Endothelial cell of umbilical vein (primary cell): Measurements from ENCODE around the gene SAP25. TPM values are rescaled to one million over a fixed set of nuclear protein-coding genes. Genes with fewer than 3 reads are reported as not detected.
"Not testable (repeated sequence)": the region's sequence is repeated elsewhere in the genome, so short reads cannot be mapped to it uniquely, and the experiment has no call there.

Experiments used
- BruUV-seq: library from RNA; stranded (reverse); fragments of 400-500 nt; replicated peaks from 2 replicates; lab custom pipeline; 2021; lab: Mats Ljungman, UMichigan
- CTCF ChIA-PET: fragments of 300-600, 350-600 bp; sonication (Branson Sonifier 250); formaldehyde crosslinking; loops from one replicate; lab custom pipeline; 2021; ENCODE audit warnings: antibody characterized with exemption, inconsistent platforms; lab: Charles Lee
- POLR2A ChIA-PET: fragments of 300-600, 350-600 bp; sonication (Branson Sonifier 250); formaldehyde crosslinking; loops from one replicate; lab custom pipeline; 2021; ENCODE audit warnings: antibody characterized with exemption, inconsistent platforms; lab: Charles Lee
- DNase-seq: peaks from one replicate; pipeline ENCODE4 v3.0.0-alpha.2; 2011; ENCODE audit warnings: low read depth, low spot score
- FAIRE-seq: peaks from 2 replicates; lab custom pipeline; 2011; peaks lifted over from hg19 to GRCh38; lab: Jason Lieb, UNC
- H2AFZ ChIP-seq: 2 replicates; pipeline ENCODE4 v1.6.0; 2012; ENCODE audit warnings: low read depth, low read length, control low read depth, inconsistent platforms
- H3K27ac ChIP-seq: 2 replicates; pipeline ENCODE4 v1.5.1; 2011; ENCODE audit warnings: low read depth, mild to moderate bottlenecking, control low read depth, low read length, moderate library complexity; ENCODE audit not compliant: insufficient read depth
- H3K27me3 ChIP-seq, 2 experiments: 2 replicates each; pipeline versions ENCODE4 v1.6.0 to v1.6.1; 2011; ENCODE audit warnings: low read length in 2 of 2, mixed read lengths in 1 of 2; ENCODE audit not compliant: control insufficient read depth in 2 of 2, insufficient read depth in 2 of 2
- H3K36me3 ChIP-seq, 2 experiments: 2 replicates in 1 of 2; 3 replicates in 1 of 2; pipeline ENCODE4 v1.5.1; 2011; ENCODE audit warnings: low read length in 2 of 2, mild to moderate bottlenecking in 1 of 2, moderate library complexity in 1 of 2; ENCODE audit not compliant: control insufficient read depth in 2 of 2, insufficient read depth in 2 of 2; ENCODE audit errors: extremely low read depth in 1 of 2
- H3K4me1 ChIP-seq: 3 replicates; pipeline ENCODE4 v1.5.1; 2011; ENCODE audit warnings: mild to moderate bottlenecking, low read length; ENCODE audit not compliant: control insufficient read depth, insufficient read depth; ENCODE audit errors: extremely low read depth
- H3K4me2 ChIP-seq: 2 replicates; pipeline ENCODE4 v1.6.1; 2011; ENCODE audit warnings: low read length, control low read depth, mixed read lengths; ENCODE audit not compliant: insufficient read depth
- H3K4me3 ChIP-seq, 3 experiments: fragments of 200-600 bp in 1 of 3; sonication (generic), shearing (Covaris generic) in 1 of 3; replicated peaks in 1 of 3; 2 replicates each; pipeline ENCODE4 v1.5.1; 2011 to 2016; ENCODE audit warnings: control low read depth in 3 of 3, low read length in 3 of 3, mild to moderate bottlenecking in 2 of 3, inconsistent platforms in 1 of 3, low read depth in 1 of 3, moderate library complexity in 1 of 3; ENCODE audit not compliant: insufficient read depth in 1 of 3
- H3K79me2 ChIP-seq: 2 replicates; pipeline ENCODE4 v1.6.0; 2012; ENCODE audit warnings: low read length, inconsistent platforms; ENCODE audit not compliant: control insufficient read depth, insufficient read depth
- H3K9ac ChIP-seq: replicated peaks from 2 replicates; pipeline ENCODE3; 2011; ENCODE audit warnings: low read length, control low read depth; ENCODE audit not compliant: insufficient read depth; ENCODE audit errors: extremely low read depth
- H3K9me1 ChIP-seq: replicated peaks from 3 replicates; pipeline ENCODE4 v1.6.0; 2011; ENCODE audit warnings: mild to moderate bottlenecking, low read length; ENCODE audit not compliant: control insufficient read depth, insufficient read depth; ENCODE audit errors: extremely low read depth
- H3K9me3 ChIP-seq: replicated peaks from 2 replicates; pipeline ENCODE4 v1.5.1; 2012; ENCODE audit warnings: low read length, inconsistent platforms; ENCODE audit not compliant: control insufficient read depth, insufficient read depth
- H4K20me1 ChIP-seq: replicated peaks from 2 replicates; pipeline ENCODE3; 2011; ENCODE audit warnings: mild to moderate bottlenecking, low read length; ENCODE audit not compliant: control insufficient read depth, insufficient read depth; ENCODE audit errors: extremely low read depth
- EZH2 ChIP-seq: IDR thresholded peaks from 2 replicates; pipeline ENCODE4 v1.6.1; 2012; ENCODE audit warnings: borderline replicate concordance, low read depth, mild to moderate bottlenecking, moderate library complexity, low read length, inconsistent platforms; ENCODE audit not compliant: severe bottlenecking
- FOS ChIP-seq: IDR thresholded peaks from 2 replicates; pipeline ENCODE4 v1.6.1; 2011; ENCODE audit warnings: mild to moderate bottlenecking, low read length, moderate library complexity, borderline replicate concordance; ENCODE audit not compliant: insufficient read depth
- GATA2 ChIP-seq: IDR thresholded peaks from 2 replicates; pipeline ENCODE4 v1.7.0; 2011; ENCODE audit warnings: low read depth, mild to moderate bottlenecking, moderate library complexity, mixed read lengths, low read length; ENCODE audit not compliant: insufficient read length, insufficient read depth
- JUN ChIP-seq: IDR thresholded peaks from 2 replicates; pipeline ENCODE4 v1.6.1; 2011; ENCODE audit warnings: borderline replicate concordance, low read depth; ENCODE audit not compliant: insufficient read length, insufficient read depth
- MYC ChIP-seq: IDR thresholded peaks from one replicate; pipeline ENCODE4 v1.6.1; 2011; ENCODE audit warnings: mild to moderate bottlenecking, low read depth, low read length
- POLR2A ChIP-seq: IDR thresholded peaks from 2 replicates; pipeline ENCODE4 v1.6.1; 2012; ENCODE audit warnings: low read depth, mild to moderate bottlenecking, control low read depth, low read length
- POLR2AphosphoS5 ChIP-seq: IDR thresholded peaks from 2 replicates; pipeline ENCODE4 v1.6.1; 2012; ENCODE audit warnings: low read depth, mild to moderate bottlenecking, control low read depth, low read length, moderate library complexity; ENCODE audit not compliant: insufficient read depth
- dilution Hi-C: fragments of 300-500 bp; cut with MboI; formaldehyde crosslinking; loops from one replicate; pipeline ENCODE4 v1.15.0; 2019; ENCODE audit warnings: low sequenced_read_pairs; ENCODE audit not compliant: extremely low pct_ligation_motif_present
- intact Hi-C: fragments of 100-400 bp; cut with micrococcal nuclease; formaldehyde crosslinking; loops from one replicate; pipeline ENCODE4 v1.10.0; 2022
- polyA plus RNA-seq, 4 experiments: library from polyadenylated mRNA; depleted of rRNA in 3 of 4; stranded (reverse) in 3 of 4; unstranded in 1 of 4; fragments of >200 nt; gene quantifications; 2 replicates each; pipeline versions ENCODE4 v1.2.1 to v1.2.3, GENCODE V29; 2011 to 2012; ENCODE audit warnings: missing spikeins in 1 of 4
- total RNA-seq: library from RNA; stranded (reverse); gene quantifications from 2 replicates; pipeline ENCODE4 v1.2.3, GENCODE V29; 2021
- TF ChIP-seq, protein P1 (sequence below), 2 donors: IDR thresholded peaks; 1 replicate in 1 of 2; 2 replicates in 1 of 2; pipeline ENCODE4 v1.5.1; 2011; ENCODE audit warnings: low read length in 2 of 2, mild to moderate bottlenecking in 2 of 2, moderate library complexity in 2 of 2, control low read depth in 1 of 2, inconsistent platforms in 1 of 2, low read depth in 1 of 2; ENCODE audit not compliant: insufficient read depth in 1 of 2; ENCODE audit errors: extremely low read depth in 1 of 2
- TF ChIP-seq, protein P2 (sequence below): IDR thresholded peaks from 2 replicates; pipeline ENCODE4 v1.6.1; 2011; ENCODE audit not compliant: insufficient read depth, insufficient read length

The SAP25 gene
- total and polyA plus RNA-seq, 2 donors (not counting 3 experiments of a cell fraction or from before 2014, with no cell fraction given), result 3.2 TPM

DNA sequence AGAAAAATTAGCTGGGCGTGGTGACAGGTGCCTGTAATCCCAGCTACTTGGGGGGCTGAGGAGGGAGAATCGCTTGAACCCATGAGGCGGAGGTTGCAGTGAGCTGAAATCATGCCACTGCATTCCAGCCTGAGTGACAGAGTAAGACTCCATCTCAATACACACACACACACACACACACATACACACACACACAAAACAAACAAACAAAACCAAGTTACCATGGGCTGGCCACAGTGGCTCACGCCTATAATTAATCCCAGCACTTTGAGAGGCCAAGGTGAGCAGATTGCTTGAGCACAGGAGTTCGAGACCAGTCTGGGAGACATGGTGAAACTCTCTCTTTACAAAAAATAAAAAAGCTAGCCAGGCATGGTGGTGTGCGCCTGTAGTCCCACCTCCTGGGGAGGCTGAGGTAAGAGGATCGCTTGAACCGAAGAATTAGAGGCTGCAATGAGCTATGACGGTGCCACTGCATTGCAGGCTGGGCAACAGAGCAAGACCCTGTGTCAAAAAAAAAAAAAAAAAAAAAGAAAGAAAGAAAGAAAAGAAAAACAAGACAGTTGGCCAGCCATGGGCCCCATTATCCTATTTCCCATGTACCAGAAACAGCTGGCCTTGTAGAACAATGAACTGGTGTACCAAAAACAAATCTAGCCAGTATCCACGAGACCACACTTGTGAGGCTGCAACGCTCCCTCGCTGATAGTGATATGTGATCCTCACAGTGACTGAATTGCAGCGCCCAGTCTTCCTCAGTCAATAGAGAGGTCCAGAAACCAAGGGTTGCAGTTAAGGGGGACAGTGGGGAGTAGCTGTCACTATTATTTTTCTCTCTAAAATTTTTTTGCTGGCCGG is 41.3 kb downstream of the SAP25 start:
- FAIRE-seq (no peak), DNase-seq (no peak)
- CTCF ChIA-PET, result interaction anchor here (0.9 to 1.5 kb wide), 5 partner anchors 9 to 49 kb away, joined by 3 to 6 read pairs (median 4); partner anchors contain the start of gene NYAP1
- POLR2A ChIA-PET, result interaction anchor here (0.7 to 1.2 kb wide), 2 partner anchors 13 to 35 kb away, joined by 3 read pairs; no protein-coding TSS in a partner anchor
- Histone ChIP-seq H2AFZ (no peak overlapping the region), H3K9me1 (no peaks in the 10 kb centered on the region), H3K27me3 (no peaks in the 10 kb centered on the region), H3K4me2 (no peak overlapping the region), H4K20me1 (no peaks in the 10 kb centered on the region), H3K79me2 (no peaks in the 10 kb centered on the region), H3K4me1 (no peaks in the 10 kb centered on the region), H3K4me3 (no peak overlapping the region), H3K27ac (no peak overlapping the region), H3K9ac (no peak overlapping the region), H3K36me3 (no peaks in the 10 kb centered on the region), H3K9me3 (no peaks in the 10 kb centered on the region)
- intact Hi-C loops, result no loop called here
- dilution Hi-C loops, result no loop called here
- TF ChIP-seq POLR2A (no peak), FOS (no peak), GATA2 (no peak), MYC (no peak), JUN (no peak), POLR2AphosphoS5 (no peak), EZH2 (no peak)
- TF ChIP-seq, protein P1, sequence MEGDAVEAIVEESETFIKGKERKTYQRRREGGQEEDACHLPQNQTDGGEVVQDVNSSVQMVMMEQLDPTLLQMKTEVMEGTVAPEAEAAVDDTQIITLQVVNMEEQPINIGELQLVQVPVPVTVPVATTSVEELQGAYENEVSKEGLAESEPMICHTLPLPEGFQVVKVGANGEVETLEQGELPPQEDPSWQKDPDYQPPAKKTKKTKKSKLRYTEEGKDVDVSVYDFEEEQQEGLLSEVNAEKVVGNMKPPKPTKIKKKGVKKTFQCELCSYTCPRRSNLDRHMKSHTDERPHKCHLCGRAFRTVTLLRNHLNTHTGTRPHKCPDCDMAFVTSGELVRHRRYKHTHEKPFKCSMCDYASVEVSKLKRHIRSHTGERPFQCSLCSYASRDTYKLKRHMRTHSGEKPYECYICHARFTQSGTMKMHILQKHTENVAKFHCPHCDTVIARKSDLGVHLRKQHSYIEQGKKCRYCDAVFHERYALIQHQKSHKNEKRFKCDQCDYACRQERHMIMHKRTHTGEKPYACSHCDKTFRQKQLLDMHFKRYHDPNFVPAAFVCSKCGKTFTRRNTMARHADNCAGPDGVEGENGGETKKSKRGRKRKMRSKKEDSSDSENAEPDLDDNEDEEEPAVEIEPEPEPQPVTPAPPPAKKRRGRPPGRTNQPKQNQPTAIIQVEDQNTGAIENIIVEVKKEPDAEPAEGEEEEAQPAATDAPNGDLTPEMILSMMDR (IDR thresholded peaks at IDR 0.05; ENCODE audit: extremely low read depth in 1 of 2, insufficient read depth in 1 of 2, low read depth in 1 of 2, low read length in 2 of 2), result no peak
- TF ChIP-seq, protein P2, sequence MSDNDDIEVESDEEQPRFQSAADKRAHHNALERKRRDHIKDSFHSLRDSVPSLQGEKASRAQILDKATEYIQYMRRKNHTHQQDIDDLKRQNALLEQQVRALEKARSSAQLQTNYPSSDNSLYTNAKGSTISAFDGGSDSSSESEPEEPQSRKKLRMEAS, result no peak
- no TSS peak for BruUV-seq

DNA sequence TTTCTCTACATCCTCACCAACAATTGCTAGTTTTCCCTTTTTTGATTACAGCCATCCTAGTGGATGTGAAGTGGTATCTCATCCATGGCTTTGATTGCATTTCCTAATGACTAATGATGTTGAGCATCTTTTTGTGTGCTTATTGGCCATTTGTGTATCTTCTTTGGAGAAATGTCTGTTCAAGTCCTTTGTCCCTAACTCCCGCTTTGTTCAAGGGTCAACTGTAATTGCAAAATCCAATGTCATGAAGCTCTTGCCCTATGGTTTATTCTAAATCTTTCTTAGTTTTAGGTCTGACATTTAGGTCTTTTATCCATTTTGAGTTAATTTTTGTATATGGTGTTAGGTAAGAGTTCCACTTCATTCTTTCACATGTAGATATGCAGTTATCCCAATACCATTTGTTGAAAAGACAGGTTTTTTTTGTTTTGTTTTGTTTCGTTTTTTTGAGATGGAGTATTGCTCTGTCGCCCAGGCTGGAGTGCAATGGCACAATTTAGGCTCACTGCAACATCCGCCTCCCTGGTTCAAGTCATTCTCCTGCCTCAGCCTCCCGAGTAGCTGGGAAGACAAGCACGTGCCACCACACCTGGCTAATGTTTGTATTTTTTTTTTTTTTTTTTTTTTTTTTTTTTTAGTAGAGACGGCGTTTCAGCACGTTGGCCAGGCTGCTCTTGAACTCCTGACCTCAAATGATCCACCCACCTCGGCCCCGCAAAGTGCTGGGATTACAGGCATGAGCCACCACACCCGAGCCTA is 45.4 kb downstream of the SAP25 start:
- H3K79me2 ChIP-seq, H3K4me3 ChIP-seq, DNase-seq, H3K27me3 ChIP-seq, POLR2A ChIA-PET, H4K20me1 ChIP-seq, H2AFZ ChIP-seq, H3K9me1 ChIP-seq, dilution Hi-C loops, H3K9me3 ChIP-seq, BruUV-seq, H3K27ac ChIP-seq, H3K9ac ChIP-seq, FAIRE-seq, H3K36me3 ChIP-seq, H3K4me1 ChIP-seq, H3K4me2 ChIP-seq, intact Hi-C loops: not testable (repeated sequence)
- CTCF ChIA-PET, result interaction anchor here (1.3 to 1.7 kb wide), 2 partner anchors 31 to 36 kb away, joined by 3 to 6 read pairs; no protein-coding TSS in a partner anchor
